GM19240 (cell line): ENCODE measurements around the gene APPBP2.
A peak's percentile ranks its signal among the peaks of the same experiment; 100 is the strongest.
"Not testable (repeated sequence)": the region's sequence is repeated elsewhere in the genome, so short reads cannot be mapped to it uniquely, and the experiment has no call there.

Experiments
- DNase-seq: peaks from one replicate; pipeline ENCODE4 v3.0.0; 2011; ENCODE audit warnings: low spot score; ENCODE audit not compliant: insufficient read length

APPBP2 gene

GRCh38 chr17:60525685-60526514 is at the start of gene APPBP2:
Gene APPBP2, minus strand, starts transcription at chr17:60526242. Its CDS starts 311 bp downstream, at chr17:60525931.
- DNase-seq: peak; percentile 38

GRCh38 chr17:60573236-60574051 is 47.4 kb upstream of the APPBP2 start:
- no peak for DNase-seq

- DNase-seq: no peak
Measured at GRCh38 chr17:60565233-60565632, 39.2 kb upstream of the APPBP2 start.

DNA sequence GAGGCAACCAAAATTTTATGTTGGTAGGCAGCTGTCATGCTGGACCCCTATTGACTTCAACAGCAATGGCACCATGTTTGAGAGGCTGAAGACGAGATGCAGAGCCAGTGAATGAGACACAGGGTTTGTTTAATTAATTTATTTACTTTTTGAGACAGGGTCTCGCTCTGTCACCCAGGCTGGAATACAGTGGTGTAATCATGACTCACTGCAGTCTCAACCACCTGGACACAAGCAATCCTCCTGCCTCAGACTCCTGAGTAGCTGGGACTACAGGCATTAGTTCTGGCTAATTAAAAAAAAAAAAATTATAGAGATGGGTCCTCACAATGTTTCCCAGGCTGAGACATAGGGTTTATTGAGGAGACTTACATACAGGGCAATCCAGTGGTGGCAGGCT is 37.7 kb upstream of the APPBP2 start:
- DNase-seq: no peak

GRCh38 chr17:60562421-60562820 is 36.4 kb upstream of the APPBP2 start:
- no peak for DNase-seq

DNA sequence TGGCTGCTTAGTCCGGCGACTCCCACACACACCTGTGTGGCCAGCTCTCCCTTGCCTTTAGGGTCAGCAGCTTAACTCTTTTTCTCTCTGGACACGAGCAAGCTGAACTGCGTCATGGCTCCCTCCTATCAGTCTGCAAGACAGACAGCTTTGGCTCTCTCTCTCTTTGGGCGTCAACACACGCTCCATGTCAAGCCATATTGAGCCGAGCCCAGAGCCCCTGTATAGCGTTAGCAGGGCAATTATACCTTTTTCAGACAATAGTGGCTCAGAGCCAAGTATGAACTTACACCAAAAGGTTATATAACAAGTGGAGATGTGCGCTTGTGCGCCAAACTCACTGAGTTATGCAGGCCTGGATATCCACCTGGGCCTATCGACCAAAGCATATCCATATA is 34.8 kb upstream of the APPBP2 start:
- DNase-seq: no peak

DNA sequence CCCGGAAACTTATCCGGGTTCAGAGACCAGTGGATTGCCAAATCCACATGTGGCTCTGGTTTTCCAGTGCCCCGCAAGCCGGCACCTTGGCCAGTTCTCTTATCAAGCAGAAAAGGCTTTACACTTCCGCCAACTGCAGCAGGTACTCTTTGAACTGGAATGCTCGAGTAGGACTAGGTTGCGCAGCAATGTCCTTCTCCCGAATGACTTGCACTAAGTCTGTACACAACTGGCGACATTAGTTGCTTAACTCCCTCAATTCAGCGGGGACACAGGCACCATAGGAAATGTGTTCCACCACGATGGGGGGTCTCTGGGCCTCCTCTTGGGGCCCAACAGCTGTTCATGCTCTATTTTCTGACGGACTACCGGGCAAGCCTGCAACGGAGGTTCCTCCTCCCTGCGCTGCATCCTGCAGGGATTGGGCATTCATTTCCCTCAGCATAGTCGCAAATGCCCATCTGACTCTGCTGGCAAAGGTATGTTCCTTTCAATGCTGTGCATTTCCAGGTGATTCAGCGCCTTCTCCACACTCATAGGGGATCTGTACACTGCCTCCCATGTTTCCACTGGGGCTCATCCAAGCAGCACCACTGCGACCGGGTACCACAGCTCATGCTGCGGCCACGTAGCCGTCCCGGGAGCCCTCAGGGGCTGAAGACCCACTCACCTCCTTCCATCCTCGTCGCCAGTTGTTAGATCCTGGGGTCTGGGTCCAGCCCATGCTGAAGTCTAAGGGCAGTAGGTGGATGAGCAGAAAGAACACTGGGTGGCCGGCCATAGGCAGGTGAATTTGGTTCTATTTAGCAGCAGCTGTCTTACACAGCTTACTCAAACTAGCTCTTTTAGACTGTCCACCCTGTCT is 34.2 kb upstream of the APPBP2 start:
- DNase-seq: no peak

DNA sequence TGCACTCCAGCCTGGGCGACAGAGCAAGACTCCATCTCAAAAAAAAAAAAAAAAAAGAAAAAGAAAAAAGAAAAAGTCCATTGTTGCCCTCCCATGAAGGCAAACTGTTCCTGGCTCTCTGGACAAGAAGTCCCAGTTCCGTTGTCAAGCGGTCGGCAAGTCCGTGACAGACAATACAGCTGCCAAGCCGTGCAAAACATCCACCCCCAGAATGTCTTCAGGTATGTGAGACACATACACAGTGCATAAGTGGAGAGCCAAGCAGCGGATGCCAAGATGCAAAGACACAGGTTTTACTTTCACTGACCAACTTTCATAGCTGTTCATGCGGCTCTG is 33.6 kb upstream of the APPBP2 start:
- no peak for DNase-seq

DNA sequence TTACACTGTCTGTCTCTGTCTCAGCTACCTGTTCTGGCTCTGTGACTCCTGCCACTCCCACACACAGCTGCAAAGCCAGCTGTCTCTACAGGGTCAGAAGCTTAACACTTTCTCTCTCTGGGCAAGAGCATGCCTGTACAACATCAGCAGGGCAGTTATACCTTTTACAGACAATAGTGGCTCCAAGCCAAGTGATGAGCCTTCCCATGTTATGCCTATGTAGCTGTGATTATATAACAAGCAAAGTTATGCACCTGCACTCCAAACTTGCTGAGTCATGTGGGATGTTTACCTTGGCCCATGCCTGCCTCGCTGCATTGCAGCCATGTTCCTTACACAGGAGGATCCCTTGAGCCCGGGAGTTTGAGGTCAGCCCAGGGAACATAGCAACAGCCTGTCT is 31.8 kb upstream of the APPBP2 start:
- no peak for DNase-seq

GRCh38 chr17:60555786-60556185 is 29.7 kb upstream of the APPBP2 start:
- no peak for DNase-seq

DNA sequence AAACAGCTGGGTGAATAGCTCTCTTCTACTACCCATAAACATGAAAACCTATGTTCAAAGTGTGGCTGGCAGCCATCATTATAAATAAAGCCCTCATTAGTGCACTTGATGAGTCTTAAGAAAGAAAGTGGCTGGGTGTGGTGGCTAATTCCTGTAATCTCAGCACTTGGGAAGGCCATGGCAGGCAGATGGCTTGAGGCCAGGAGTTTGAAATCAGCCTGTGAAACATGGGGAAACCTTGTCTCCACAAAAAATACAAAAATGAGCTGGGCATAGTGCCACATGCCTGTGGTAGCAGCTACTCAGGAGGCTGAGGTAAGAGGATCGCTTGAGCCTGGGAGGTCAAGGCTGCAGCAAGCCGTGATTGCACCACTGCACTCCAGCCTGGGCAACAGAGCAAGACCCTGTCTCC is 28.3 kb upstream of the APPBP2 start:
- DNase-seq: no peak

DNA sequence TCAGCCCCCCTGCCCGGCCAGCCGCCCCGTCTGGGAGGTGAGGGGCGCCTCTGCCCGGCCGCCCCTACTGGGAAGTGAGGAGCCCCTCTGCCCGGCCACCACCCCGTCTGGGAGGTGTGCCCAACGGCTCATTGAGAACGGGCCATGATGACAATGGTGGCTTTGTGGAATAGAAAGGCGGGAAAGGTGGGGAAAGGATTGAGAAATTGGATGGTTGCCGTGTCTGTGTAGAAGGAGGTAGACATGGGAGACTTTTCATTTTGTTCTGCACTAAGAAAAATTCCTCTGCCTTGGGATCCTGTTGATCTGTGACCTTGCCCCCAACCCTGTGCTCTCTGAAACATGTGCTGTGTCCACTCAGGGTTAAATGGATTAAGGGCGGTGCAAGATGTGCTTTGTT is 26.2 kb upstream of the APPBP2 start:
- not testable (repeated sequence) for DNase-seq

- DNase-seq: no peak
Measured at GRCh38 chr17:60548990-60549389, 22.9 kb upstream of the APPBP2 start.

DNA sequence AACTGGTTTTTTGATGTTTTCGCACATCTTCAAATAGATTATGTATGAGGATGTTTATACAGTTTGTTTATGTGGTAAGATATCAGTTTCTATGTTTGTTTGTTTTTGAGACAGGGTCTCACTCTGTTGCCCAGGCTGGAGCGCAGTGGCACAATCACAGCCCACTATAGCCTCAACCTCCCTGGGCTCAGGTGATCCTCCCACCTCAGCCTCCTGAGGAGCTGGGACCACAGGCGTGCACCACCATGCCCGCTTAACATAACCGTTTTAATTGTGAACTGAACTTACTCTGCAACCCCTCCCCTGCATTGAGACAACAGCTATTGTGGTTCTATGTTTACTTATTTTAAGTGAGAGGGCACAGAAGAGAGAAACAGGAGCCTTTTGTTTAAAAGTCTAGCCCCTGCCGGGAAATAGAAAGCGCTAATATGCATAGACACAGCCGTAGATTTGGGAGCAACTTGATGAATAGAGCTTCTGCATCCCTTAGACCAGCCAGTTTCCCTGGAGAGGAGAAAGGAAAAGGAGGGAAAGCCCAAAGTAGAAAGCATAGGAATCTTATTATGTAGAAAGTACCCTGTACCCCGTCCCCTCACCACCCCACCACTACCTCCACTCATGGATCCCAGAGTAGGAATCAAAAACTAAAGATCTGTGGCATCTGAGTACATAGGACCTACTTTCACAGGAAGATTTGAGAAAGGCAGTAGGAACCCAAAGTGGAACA is 19.6 kb upstream of the APPBP2 start:
- DNase-seq: no peak

GRCh38 chr17:60542071-60542470 is 16.0 kb upstream of the APPBP2 start:
- no peak for DNase-seq

- DNase-seq: no peak
Measured at GRCh38 chr17:60540460-60540859, 14.4 kb upstream of the APPBP2 start.

GRCh38 chr17:60539807-60540206 is 13.8 kb upstream of the APPBP2 start:
- DNase-seq: no peak

DNA sequence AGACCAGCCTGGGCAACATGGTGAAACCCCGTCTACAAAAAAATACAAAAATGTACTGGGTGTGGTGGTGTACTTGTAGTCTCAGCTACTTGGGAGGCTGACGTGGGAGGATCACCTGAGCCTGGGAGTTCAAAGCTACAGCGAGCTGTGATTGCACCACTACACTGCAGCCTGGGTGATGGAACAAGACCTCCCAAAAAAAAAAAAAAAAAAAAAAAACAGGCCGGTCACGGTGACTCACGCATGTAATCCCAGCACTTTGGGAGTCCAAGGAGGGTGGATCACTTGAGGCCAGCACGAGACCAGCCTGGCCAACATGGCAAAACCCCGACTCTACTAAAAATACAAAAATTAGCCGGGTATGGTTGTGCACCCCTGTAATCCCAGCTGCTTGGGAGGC is 12.7 kb upstream of the APPBP2 start:
- no peak for DNase-seq

- DNase-seq: no peak
Measured at GRCh38 chr17:60535382-60536279, 9.6 kb upstream of the APPBP2 start.

GRCh38 chr17:60534613-60535157 is 8.6 kb upstream of the APPBP2 start:
- DNase-seq: no peak
